Activated CD4-positive, CD25-positive, alpha-beta regulatory T cell (primary cell): ENCODE measurements around the gene ZNF346.
A peak's percentile ranks its signal among the peaks of the same experiment; 100 is the strongest.

ENCODE experiments used
- DNase-seq, 4 experiments: peaks; one replicate each; lab custom pipeline; 2025; lab: John Stamatoyannopoulos, UW

The ZNF346 gene

GRCh38 chr5:177067503-177067902 lies 45.0 kb downstream of the ZNF346 start:
- DNase-seq, result no peak

- DNase-seq, result no peak
Observed at GRCh38 chr5:177070536-177071191, 48.2 kb downstream of the ZNF346 start.

GRCh38 chr5:177071666-177072385 lies 49.3 kb downstream of the ZNF346 start:
- DNase-seq, result peak; percentile 38 to 46 (median 43)

- no peak for DNase-seq
Observed at GRCh38 chr5:177077335-177077734, 54.8 kb downstream of the ZNF346 start.

- no peak for DNase-seq
Observed at GRCh38 chr5:177079606-177080005, 57.1 kb downstream of the ZNF346 start.

- no peak for DNase-seq
Observed at GRCh38 chr5:177080265-177080664, 57.8 kb downstream of the ZNF346 start.

GRCh38 chr5:177081859-177082258 lies 59.4 kb downstream of the ZNF346 start:
- DNase-seq, result no peak

GRCh38 chr5:177083357-177083756 lies 60.9 kb downstream of the ZNF346 start:
- no peak for DNase-seq

GRCh38 chr5:177084175-177084574 lies 61.7 kb downstream of the ZNF346 start:
- DNase-seq, result no peak

- DNase-seq, result no peak
Observed at GRCh38 chr5:177085985-177086653, 63.6 kb downstream of the ZNF346 start.

GRCh38 chr5:177086654-177087397 lies 64.3 kb downstream of the ZNF346 start, which contains the start of gene FGFR4:
TSS of gene FGFR4 (plus strand) at chr5:177086915. CDS start at chr5:177089603, 2,688 bp downstream.
- DNase-seq, result peak; percentile 34 to 53 (median 44)

GRCh38 chr5:177087398-177088005 lies 65.0 kb downstream of the ZNF346 start:
- DNase-seq, result no peak

GRCh38 chr5:177089127-177089526 lies 66.6 kb downstream of the ZNF346 start:
- DNase-seq, result no peak

GRCh38 chr5:177089825-177090641 lies 67.5 kb downstream of the ZNF346 start:
- no peak for DNase-seq

GRCh38 chr5:177090813-177091212 lies 68.3 kb downstream of the ZNF346 start:
- no peak for DNase-seq

GRCh38 chr5:177091232-177091631 lies 68.7 kb downstream of the ZNF346 start:
- DNase-seq, result no peak

GRCh38 chr5:177092178-177093081 lies 69.9 kb downstream of the ZNF346 start:
- no peak for DNase-seq

GRCh38 chr5:177093082-177093712 lies 70.7 kb downstream of the ZNF346 start:
- no peak for DNase-seq

GRCh38 chr5:177093803-177094202 lies 71.3 kb downstream of the ZNF346 start:
- no peak for DNase-seq
